BJ (cell line): ENCODE measurements around the gene CAMK4. TPM values are rescaled to one million over a fixed set of nuclear protein-coding genes. Genes with fewer than 3 reads are reported as not detected.

Experiments
- CTCF ChIA-PET: fragments of 350-600 bp; formaldehyde crosslinking; extraction: SDS; loops from one replicate; lab custom pipeline; 2021; ENCODE audit warnings: antibody characterized with exemption, inconsistent platforms; lab: Yijun Ruan, JAX
- POLR2A ChIA-PET: fragments of 300-600 bp; sonication (Branson Sonifier 250); formaldehyde crosslinking; extraction: SDS; loops from one replicate; lab custom pipeline; 2021; ENCODE audit warnings: antibody characterized with exemption; lab: Charles Lee
- DNase-seq: peaks from one replicate; pipeline ENCODE4 v3.0.0-alpha.2; 2011; ENCODE audit warnings: low read depth
- H3K27me3 ChIP-seq: 2 replicates; pipeline ENCODE4 v1.6.0; 2011; ENCODE audit warnings: low read length; ENCODE audit not compliant: control insufficient read depth, insufficient read depth
- H3K36me3 ChIP-seq: 2 replicates; pipeline ENCODE4 v1.5.1; 2011; ENCODE audit warnings: low read length; ENCODE audit not compliant: control insufficient read depth, insufficient read depth
- H3K4me3 ChIP-seq: 2 replicates; pipeline ENCODE4 v1.5.1; 2011; ENCODE audit warnings: low read depth, mild to moderate bottlenecking, control low read depth, low read length
- CTCF ChIP-seq: IDR thresholded peaks from 2 replicates; pipeline ENCODE4 v1.5.1; 2011; ENCODE audit warnings: low read depth, mild to moderate bottlenecking, control low read depth, inconsistent platforms, low read length, moderate library complexity; ENCODE audit not compliant: insufficient read depth
- polyA plus RNA-seq: library from polyadenylated mRNA; depleted of rRNA; stranded (reverse); fragments of >200 nt; gene quantifications from 2 replicates; pipeline ENCODE4 v1.2.3, GENCODE V29; 2011; rRNA removed

The CAMK4 gene
- polyA plus RNA-seq, 1 experiment = 0.78 TPM

- no peak for DNase-seq
- no peaks in the 10 kb centered on the region for H3K36me3 ChIP-seq
- no peak for TF ChIP-seq CTCF
- ChIA-PET CTCF (interaction anchor here (0.7 to 4.6 kb wide), 10 partner anchors 8 to 617 kb away, joined by 3 to 31 read pairs (median 10); no protein-coding TSS in a partner anchor), POLR2A (interaction anchor here (0.5 to 0.6 kb wide), 2 partner anchors 18 to 218 kb away, joined by 3 to 5 read pairs; no protein-coding TSS in a partner anchor)
- no peaks in the 10 kb centered on the region for H3K27me3 ChIP-seq
- no peak overlapping the region for H3K4me3 ChIP-seq
Observed at GRCh38 chr5:111532886-111533582, 308.9 kb downstream of the CAMK4 start.

GRCh38 chr5:111535879-111536549, 311.8 kb downstream of the CAMK4 start:
- no peaks in the 10 kb centered on the region for H3K27me3 ChIP-seq
- CTCF ChIA-PET = no interaction called here
- no peak for DNase-seq
- no peak overlapping the region for H3K4me3 ChIP-seq
- no peak for TF ChIP-seq CTCF
- no peaks in the 10 kb centered on the region for H3K36me3 ChIP-seq
- POLR2A ChIA-PET = no interaction called here

- H3K4me3 ChIP-seq = no peak overlapping the region
- POLR2A ChIA-PET = no interaction called here
- CTCF ChIA-PET = interaction anchor here (1.2 kb wide), 1 partner anchor 13 kb away, joined by 4 read pairs; no protein-coding TSS in a partner anchor
Observed at GRCh38 chr5:111537141-111538024, 313.2 kb downstream of the CAMK4 start.

More at GRCh38 chr5:111537141-111538024, 313.2 kb downstream of the CAMK4 start:
- Histone ChIP-seq H3K36me3 (no peaks in the 10 kb centered on the region), H3K27me3 (no peaks in the 10 kb centered on the region)
- no peak for TF ChIP-seq CTCF
- DNase-seq = peak; percentile 38

Other genes with a start within 250 kb of the CAMK4 start
- gene TSLP, start 152.7 kb upstream of the CAMK4 start, polyA plus RNA-seq = 0.05 and 0.22 TPM in 2 replicates
- gene WDR36, start 132.0 kb upstream of the CAMK4 start, polyA plus RNA-seq = 8.5 and 15.5 TPM in 2 replicates